ENCODE data around the gene CNTNAP2. TPM values are rescaled to one million over a fixed set of nuclear protein-coding genes. Genes with fewer than 3 reads are reported as not detected.

Gene CNTNAP2
- total and polyA plus RNA-seq, 9 of the 15 experiments (the other 6 are each of a cell fraction or from before 2014, with no cell fraction given), result 0.04 to 0.62 (median 0.09) TPM; not detected in 4

- FAIRE-seq (no peak), ATAC-seq (no peak), DNase-seq (ENCODE audit: extremely low read depth in 1 of 4, low spot score in 3 of 4) (no peak)
- Histone ChIP-seq H3K9me1 (ENCODE audit: control insufficient read depth, insufficient read depth, low read length) (no peaks in the 10 kb centered on the region), H3K27me3 (ENCODE audit: control insufficient read depth in 2 of 2, insufficient read depth in 2 of 2, low read length in 2 of 2) (no peaks in the 10 kb centered on the region), H3K4me1 (replicated peaks in 1 of 2; ENCODE audit: control insufficient read depth in 2 of 2, insufficient read depth in 2 of 2, low read length in 2 of 2) (no peaks in the 10 kb centered on the region), H3K4me3 (no peak overlapping the region), H2AFZ (ENCODE audit: low read depth, low read length) (no peak overlapping the region), H3K4me2 (ENCODE audit: insufficient read depth, low read length) (no peak overlapping the region), H3K9me3 (replicated peaks; ENCODE audit: control insufficient read depth, insufficient read depth, low read depth, low read length) (no peaks in the 10 kb centered on the region; the same call in 1 of the 2 replicates), H3K9ac (ENCODE audit: insufficient read depth in 1 of 2, low read depth in 2 of 2, low read length in 2 of 2) (no peak overlapping the region), H4K20me1 (replicated peaks; ENCODE audit: control insufficient read depth, insufficient read depth, low read length) (no peaks in the 10 kb centered on the region), H3K79me2 (ENCODE audit: control insufficient read depth, insufficient read depth, low read length) (no peaks in the 10 kb centered on the region), H3K27ac (ENCODE audit: extremely low read depth, low read depth, low read length) (no peak overlapping the region), H3K36me3 (ENCODE audit: control insufficient read depth, insufficient read depth, low read length) (no peaks in the 10 kb centered on the region)
- in situ Hi-C loops (cut with MboI) (no loop called here), intact Hi-C loops (cut with micrococcal nuclease) (no loop called here)
- under 1% methylated on average over 12 of the region's 12 CpGs for WGBS (ENCODE audit: insufficient coverage, low coverage, missing lambda C conversion rate)
- ChIA-PET CTCF (ENCODE audit: low intra/inter-chr PET ratio) (no interaction called here), POLR2A (no interaction called here)
- no peak for TF ChIP-seq PTBP1 (IDR thresholded peaks at IDR 0.05; ENCODE audit: low read depth, low read length)
- BruUV-seq (replicated peaks), result no TSS peak
These were observed 545.3 kb downstream of the CNTNAP2 start for GRCh38 chr7:146661929-146662328.

DNA sequence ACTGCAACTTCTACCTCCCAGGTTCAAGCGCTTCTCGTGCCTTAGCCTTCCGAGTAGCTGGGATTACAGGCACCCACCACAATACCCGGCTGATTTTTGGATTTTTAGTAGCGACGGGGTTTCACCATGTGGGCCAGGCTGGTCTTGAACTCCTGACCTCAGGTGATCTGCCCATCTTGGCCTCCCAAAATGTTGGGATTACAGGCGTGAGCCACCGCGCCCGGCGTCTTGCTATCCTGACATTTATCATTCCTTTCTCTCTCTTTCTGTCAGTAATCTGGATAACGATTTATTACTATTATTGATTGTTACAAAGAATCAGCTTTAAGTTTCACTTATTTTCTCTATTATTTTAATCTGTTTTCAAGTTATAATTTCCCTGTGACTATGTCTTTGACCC is 548.4 kb downstream of the CNTNAP2 start:
- Histone ChIP-seq H3K4me2 (ENCODE audit: insufficient read depth, low read length) (no peak overlapping the region), H3K9me1 (ENCODE audit: control insufficient read depth, insufficient read depth, low read length) (no peaks in the 10 kb centered on the region), H3K36me3 (ENCODE audit: control insufficient read depth, insufficient read depth, low read length) (no peaks in the 10 kb centered on the region), H3K9ac (ENCODE audit: insufficient read depth in 1 of 2, low read depth in 2 of 2, low read length in 2 of 2) (no peak overlapping the region), H3K4me1 (replicated peaks in 1 of 2; ENCODE audit: control insufficient read depth in 2 of 2, insufficient read depth in 2 of 2, low read length in 2 of 2) (no peaks in the 10 kb centered on the region), H3K4me3 (no peak overlapping the region), H4K20me1 (replicated peaks; ENCODE audit: control insufficient read depth, insufficient read depth, low read length) (no peaks in the 10 kb centered on the region), H3K27me3 (ENCODE audit: control insufficient read depth in 2 of 2, insufficient read depth in 2 of 2, low read length in 2 of 2) (no peaks in the 10 kb centered on the region), H3K9me3 (replicated peaks; ENCODE audit: control insufficient read depth, insufficient read depth, low read depth, low read length) (no peaks in the 10 kb centered on the region), H3K27ac (ENCODE audit: extremely low read depth, low read depth, low read length) (no peak overlapping the region), H3K79me2 (ENCODE audit: control insufficient read depth, insufficient read depth, low read length) (no peaks in the 10 kb centered on the region), H2AFZ (ENCODE audit: low read depth, low read length) (no peak overlapping the region)
- 0% methylated on average over 12 of the region's 12 CpGs for WGBS (ENCODE audit: insufficient coverage, low coverage, missing lambda C conversion rate)
- DNase-seq (ENCODE audit: extremely low read depth in 1 of 4, low spot score in 3 of 4) (no peak), ATAC-seq (no peak), FAIRE-seq (no peak)
- in situ Hi-C loops (cut with MboI) (no loop called here), intact Hi-C loops (cut with micrococcal nuclease) (no loop called here)
- no TSS peak for BruUV-seq (replicated peaks)
- CTCF ChIA-PET (ENCODE audit: low intra/inter-chr PET ratio), result no interaction called here
- POLR2A ChIA-PET, result no interaction called here
- TF ChIP-seq ZSCAN29 (IDR thresholded peaks at IDR 0.05) (no peak), MTF1 (CRISPR knock-in tag; IDR thresholded peaks at IDR 0.05; ENCODE audit: borderline replicate concordance) (no peak), ZNF407 (IDR thresholded peaks at IDR 0.05; ENCODE audit: low read depth) (no peak)
- TF ChIP-seq, protein P1, sequence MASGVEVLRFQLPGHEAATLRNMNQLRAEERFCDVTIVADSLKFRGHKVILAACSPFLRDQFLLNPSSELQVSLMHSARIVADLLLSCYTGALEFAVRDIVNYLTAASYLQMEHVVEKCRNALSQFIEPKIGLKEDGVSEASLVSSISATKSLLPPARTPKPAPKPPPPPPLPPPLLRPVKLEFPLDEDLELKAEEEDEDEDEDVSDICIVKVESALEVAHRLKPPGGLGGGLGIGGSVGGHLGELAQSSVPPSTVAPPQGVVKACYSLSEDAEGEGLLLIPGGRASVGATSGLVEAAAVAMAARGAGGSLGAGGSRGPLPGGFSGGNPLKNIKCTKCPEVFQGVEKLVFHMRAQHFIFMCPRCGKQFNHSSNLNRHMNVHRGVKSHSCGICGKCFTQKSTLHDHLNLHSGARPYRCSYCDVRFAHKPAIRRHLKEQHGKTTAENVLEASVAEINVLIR (CRISPR knock-in tag; IDR thresholded peaks at IDR 0.05), result no peak
- TF ChIP-seq, protein P2, sequence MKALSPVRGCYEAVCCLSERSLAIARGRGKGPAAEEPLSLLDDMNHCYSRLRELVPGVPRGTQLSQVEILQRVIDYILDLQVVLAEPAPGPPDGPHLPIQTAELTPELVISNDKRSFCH (CRISPR knock-in tag; IDR thresholded peaks at IDR 0.05), result no peak
- TF ChIP-seq, protein P2 (tag; IDR thresholded peaks at IDR 0.05), result no peak
